ENCODE measurements around the gene RECQL5.
A peak's percentile ranks its signal among the peaks of the same experiment; 100 is the strongest.

RECQL5 gene

GRCh38 chr17:75688209-75688825 lies 21.4 kb upstream of the RECQL5 start:
- DNase-seq (ENCODE audit: low read depth), result peak; percentile 39

- peak; percentile 68 for DNase-seq (ENCODE audit: low read depth)
Measured at GRCh38 chr17:75685499-75685898, 18.5 kb upstream of the RECQL5 start.

- DNase-seq (ENCODE audit: low read depth), result peak; percentile 83
Measured at GRCh38 chr17:75684924-75685323, 18.0 kb upstream of the RECQL5 start.

GRCh38 chr17:75684249-75684648 lies 17.3 kb upstream of the RECQL5 start:
- DNase-seq (ENCODE audit: low read depth), result peak; percentile 46

- DNase-seq (ENCODE audit: low read depth), result peak; percentile 80
Measured at GRCh38 chr17:75683583-75683982, 16.6 kb upstream of the RECQL5 start.

- DNase-seq (ENCODE audit: low read depth), result peak; percentile 76
Measured at GRCh38 chr17:75681289-75681688, 14.3 kb upstream of the RECQL5 start.

- DNase-seq (ENCODE audit: low read depth), result no peak
Measured at GRCh38 chr17:75680431-75680830, 13.5 kb upstream of the RECQL5 start.

GRCh38 chr17:75679706-75680211 lies 12.8 kb upstream of the RECQL5 start:
- DNase-seq (ENCODE audit: low read depth), result peak; percentile 81

- no peak for DNase-seq (ENCODE audit: low read depth)
Measured at GRCh38 chr17:75676461-75676860, 9.5 kb upstream of the RECQL5 start.

- DNase-seq (ENCODE audit: low read depth), result no peak
Measured at GRCh38 chr17:75673487-75673886, 6.5 kb upstream of the RECQL5 start.

- DNase-seq (ENCODE audit: low read depth), result no peak
Measured at GRCh38 chr17:75672011-75672410, 5.1 kb upstream of the RECQL5 start.

- no peak for DNase-seq (ENCODE audit: low read depth)
Measured at GRCh38 chr17:75670868-75671267, 3.9 kb upstream of the RECQL5 start.

- DNase-seq (ENCODE audit: low read depth), result no peak
Measured at GRCh38 chr17:75668489-75668888, 1.5 kb upstream of the RECQL5 start.

- DNase-seq (ENCODE audit: low read depth), result no peak
Measured at GRCh38 chr17:75667825-75668224, 871 bp upstream of the RECQL5 start.

- no peak for DNase-seq (ENCODE audit: low read depth)
Measured at GRCh38 chr17:75665981-75666380, 973 bp downstream of the RECQL5 start.

GRCh38 chr17:75664099-75664549 lies 2.8 kb downstream of the RECQL5 start:
- DNase-seq (ENCODE audit: low read depth), result no peak

- DNase-seq (ENCODE audit: low read depth), result no peak
Measured at GRCh38 chr17:75662511-75662910, 4.4 kb downstream of the RECQL5 start.

GRCh38 chr17:75661531-75661930 lies 5.4 kb downstream of the RECQL5 start:
- no peak for DNase-seq (ENCODE audit: low read depth)

GRCh38 chr17:75658237-75658636 lies 8.7 kb downstream of the RECQL5 start:
- DNase-seq (ENCODE audit: low read depth), result no peak

- DNase-seq (ENCODE audit: low read depth), result peak; percentile 3
Measured at GRCh38 chr17:75654176-75654575, 12.8 kb downstream of the RECQL5 start.

- peak; percentile 52 for DNase-seq (ENCODE audit: low read depth)
Measured at GRCh38 chr17:75652934-75653549, 13.9 kb downstream of the RECQL5 start.

GRCh38 chr17:75652341-75652740 lies 14.6 kb downstream of the RECQL5 start:
- DNase-seq (ENCODE audit: low read depth), result no peak

- DNase-seq (ENCODE audit: low read depth), result no peak
Measured at GRCh38 chr17:75650874-75651273, 16.1 kb downstream of the RECQL5 start.

GRCh38 chr17:75649687-75650086 lies 17.3 kb downstream of the RECQL5 start:
- DNase-seq (ENCODE audit: low read depth), result no peak

All from EH (cell line).